Adrenal gland (tissue), 5 donors: ENCODE results near the gene EVC.

Experiments
- CTCF ChIP-seq, 6 experiments: fragments of 450-650 bp in 4 of 6; fragments of 200-600 bp in 2 of 6; sonication (generic) in 1 of 6; IDR thresholded peaks; 1 replicate in 5 of 6; 2 replicates in 1 of 6; pipeline versions ENCODE4 v1.5.1 to v1.8.0; 2016 to 2021; ENCODE audit warnings: antibody characterized with exemption in 6 of 6, mild to moderate bottlenecking in 2 of 6, moderate library complexity in 1 of 6
- POLR2A ChIP-seq, 2 donors: fragments of 450-650 bp; IDR thresholded peaks; one replicate each; pipeline ENCODE4 v1.6.1; 2017; ENCODE audit warnings: antibody characterized with exemption in 2 of 2, mild to moderate bottlenecking in 2 of 2, moderate library complexity in 1 of 2
- donor health status: DM: no; HTN: no; CAD: no.

- TF ChIP-seq CTCF (IDR thresholded peaks at IDR 0.05) (no peak), POLR2A (IDR thresholded peaks at IDR 0.05) (no peak)
These were observed 49.8 kb upstream of the EVC start for GRCh38 chr4:5661237-5661636.
